HEK293 (cell line): ENCODE results near the gene CTBP1.

Experiments
- EGR2 ChIP-seq: fragments of 450-650 bp; formaldehyde crosslinking; IDR thresholded peaks from 2 replicates; pipeline ENCODE4 v1.5.1; 2016; ENCODE audit warnings: low read depth, missing biosample characterization, missing genetic modification characterization
- HOXA7 ChIP-seq: sonication (generic); formaldehyde crosslinking; IDR thresholded peaks from 2 replicates; pipeline ENCODE4 v1.8.1; 2022; ENCODE audit warnings: missing genetic modification reagents, borderline replicate concordance
- PBX3 ChIP-seq: sonication (generic); formaldehyde crosslinking; IDR thresholded peaks from 2 replicates; pipeline ENCODE4 v1.8.1; 2022; ENCODE audit warnings: mild to moderate bottlenecking, moderate library complexity, missing genetic modification reagents
- SP7 ChIP-seq: fragments of 450-650 bp; formaldehyde crosslinking; IDR thresholded peaks from 2 replicates; pipeline ENCODE4 v1.5.1; 2016; ENCODE audit warnings: missing biosample characterization, missing genetic modification characterization
- YY1 ChIP-seq: fragments of 450-650 bp; formaldehyde crosslinking; IDR thresholded peaks from 2 replicates; pipeline ENCODE4 v1.5.1; 2018; ENCODE audit warnings: missing biosample characterization, missing genetic modification characterization
- ZBTB17 ChIP-seq: fragments of 450-650 bp; formaldehyde crosslinking; IDR thresholded peaks from 2 replicates; pipeline ENCODE4 v1.5.1; 2016; ENCODE audit warnings: missing biosample characterization, missing genetic modification characterization
- ZNF155 ChIP-seq: fragments of 450-650 bp; formaldehyde crosslinking; IDR thresholded peaks from 2 replicates; pipeline ENCODE4 v1.5.1; 2016; ENCODE audit warnings: missing biosample characterization, missing genetic modification characterization
- ZNF175 ChIP-seq: fragments of 450-650 bp; formaldehyde crosslinking; IDR thresholded peaks from 2 replicates; pipeline ENCODE4 v1.5.1; 2016; ENCODE audit warnings: missing biosample characterization, missing genetic modification characterization
- ZNF513 ChIP-seq: fragments of 450-650 bp; IDR thresholded peaks from 2 replicates; pipeline ENCODE4 v1.5.1; 2018; ENCODE audit warnings: missing biosample characterization, missing genetic modification characterization
- TF ChIP-seq, protein P1 (sequence below): fragments of 450-650 bp; formaldehyde crosslinking; IDR thresholded peaks from 2 replicates; pipeline ENCODE4 v1.5.1; 2016; ENCODE audit warnings: missing biosample characterization, missing genetic modification characterization
- TF ChIP-seq, protein P2 (sequence below): fragments of 450-650 bp; formaldehyde crosslinking; IDR thresholded peaks from 2 replicates; pipeline ENCODE4 v1.5.1; 2016; ENCODE audit warnings: missing biosample characterization, missing genetic modification characterization

DNA sequence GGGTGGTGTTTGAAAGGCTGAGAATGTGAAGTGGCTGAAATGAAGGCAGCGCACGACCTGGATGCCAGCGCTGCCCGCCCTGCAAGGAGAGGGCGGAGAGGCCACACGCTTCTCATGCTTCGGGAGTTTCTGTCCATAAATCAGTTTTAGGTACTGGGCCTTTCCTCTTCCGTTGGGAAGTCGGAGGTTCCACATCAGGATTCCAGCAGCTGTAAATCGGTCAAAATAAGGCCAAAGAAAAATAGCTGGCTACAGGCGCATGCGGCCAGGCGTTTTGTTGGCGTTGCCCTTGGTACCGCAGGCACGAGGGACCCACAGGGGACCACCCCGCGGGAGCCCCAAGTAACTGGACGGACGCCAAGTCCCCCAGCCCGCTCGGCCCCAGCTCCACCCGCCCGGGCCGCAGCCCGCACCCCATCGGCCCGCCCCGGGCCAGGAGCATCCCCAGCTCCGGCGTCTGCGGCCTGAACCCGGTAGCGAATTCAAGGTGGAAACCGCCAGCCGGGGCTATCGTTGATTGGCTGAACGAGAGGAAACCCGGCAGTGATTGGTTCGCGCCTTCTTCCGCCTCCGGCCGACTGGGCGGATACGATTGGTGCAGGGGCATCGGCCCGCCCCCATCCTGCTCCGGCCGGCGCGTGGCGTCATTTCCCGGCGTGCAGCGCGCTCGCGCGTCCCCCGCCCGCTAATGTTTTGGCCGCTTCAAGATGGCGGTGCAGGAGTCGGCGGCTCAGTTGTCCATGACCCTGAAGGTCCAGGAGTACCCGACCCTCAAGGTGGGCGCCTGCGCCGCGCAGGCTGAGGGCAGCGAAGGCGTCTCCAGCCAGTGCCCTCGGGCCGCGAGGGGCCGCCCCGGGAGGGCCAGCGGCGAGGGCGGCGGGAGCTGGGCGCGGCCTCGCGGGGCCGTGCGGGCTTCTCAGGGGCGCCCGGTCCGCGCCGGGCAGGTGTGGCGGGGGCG lies 40.6 kb upstream of the CTBP1 start, which contains the start of gene MAEA:
- peak; percentile 37; the same call in 1 of the 2 replicates for TF ChIP-seq EGR2 (tag by site-specific recombination)
- no peak for TF ChIP-seq PBX3
- TF ChIP-seq ZNF155 (tag by site-specific recombination), result no peak
- TF ChIP-seq HOXA7 (CRISPR knock-in tag), result no peak
- peak; percentile 71 for TF ChIP-seq YY1
- TF ChIP-seq ZNF175, result no peak
- TF ChIP-seq ZNF513, result no peak
- TF ChIP-seq ZBTB17 (tag by site-specific recombination), result peak; percentile 74
- TF ChIP-seq, protein P1, sequence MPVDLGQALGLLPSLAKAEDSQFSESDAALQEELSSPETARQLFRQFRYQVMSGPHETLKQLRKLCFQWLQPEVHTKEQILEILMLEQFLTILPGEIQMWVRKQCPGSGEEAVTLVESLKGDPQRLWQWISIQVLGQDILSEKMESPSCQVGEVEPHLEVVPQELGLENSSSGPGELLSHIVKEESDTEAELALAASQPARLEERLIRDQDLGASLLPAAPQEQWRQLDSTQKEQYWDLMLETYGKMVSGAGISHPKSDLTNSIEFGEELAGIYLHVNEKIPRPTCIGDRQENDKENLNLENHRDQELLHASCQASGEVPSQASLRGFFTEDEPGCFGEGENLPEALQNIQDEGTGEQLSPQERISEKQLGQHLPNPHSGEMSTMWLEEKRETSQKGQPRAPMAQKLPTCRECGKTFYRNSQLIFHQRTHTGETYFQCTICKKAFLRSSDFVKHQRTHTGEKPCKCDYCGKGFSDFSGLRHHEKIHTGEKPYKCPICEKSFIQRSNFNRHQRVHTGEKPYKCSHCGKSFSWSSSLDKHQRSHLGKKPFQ (tag by site-specific recombination), result no peak
- TF ChIP-seq, protein P2, sequence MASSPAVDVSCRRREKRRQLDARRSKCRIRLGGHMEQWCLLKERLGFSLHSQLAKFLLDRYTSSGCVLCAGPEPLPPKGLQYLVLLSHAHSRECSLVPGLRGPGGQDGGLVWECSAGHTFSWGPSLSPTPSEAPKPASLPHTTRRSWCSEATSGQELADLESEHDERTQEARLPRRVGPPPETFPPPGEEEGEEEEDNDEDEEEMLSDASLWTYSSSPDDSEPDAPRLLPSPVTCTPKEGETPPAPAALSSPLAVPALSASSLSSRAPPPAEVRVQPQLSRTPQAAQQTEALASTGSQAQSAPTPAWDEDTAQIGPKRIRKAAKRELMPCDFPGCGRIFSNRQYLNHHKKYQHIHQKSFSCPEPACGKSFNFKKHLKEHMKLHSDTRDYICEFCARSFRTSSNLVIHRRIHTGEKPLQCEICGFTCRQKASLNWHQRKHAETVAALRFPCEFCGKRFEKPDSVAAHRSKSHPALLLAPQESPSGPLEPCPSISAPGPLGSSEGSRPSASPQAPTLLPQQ (tag by site-specific recombination), result peak; percentile 89
- TF ChIP-seq SP7 (tag by site-specific recombination), result 0 out of 2 replicates have a peak, but pooled peaks have one; percentile 46
